ENCODE data around the gene SLAMF8. TPM values are rescaled to one million over a fixed set of nuclear protein-coding genes. Genes with fewer than 3 reads are reported as not detected.

Gene SLAMF8
- total and polyA plus RNA-seq, 4 donors = 0.28 to 1.6 (median 1.1) TPM

Small RNA genes within 50 kb of the gene (small RNA-seq; reads per million reads assigned to genes)
- 0.07 reads per million for gene RF00570

Other genes with a start within 250 kb of the SLAMF8 start
- gene APCS, start 239.0 kb upstream of the SLAMF8 start, total RNA-seq = 1,000 to 10,000 TPM in 1 of 2 donors, 100 to 1,000 TPM in 1; 162 to 1,740 TPM
- 1,000 to 10,000 TPM; 2,014 to 5,859 TPM for gene APCS, start 239.0 kb upstream of the SLAMF8 start, polyA plus RNA-seq
- 1,000 to 10,000 TPM in 1 of 2 donors, 100 to 1,000 TPM in 1; 103 to 4,637 TPM for gene CRP, start 112.3 kb upstream of the SLAMF8 start, total RNA-seq
- gene CRP, start 112.3 kb upstream of the SLAMF8 start, polyA plus RNA-seq = over 10,000 TPM in 1 of 2 donors, 1,000 to 10,000 TPM in 1; 4,292 to 13,117 TPM
- 10 to 100 TPM; 26.6 to 91.4 TPM for gene DUSP23, start 45.9 kb upstream of the SLAMF8 start, total RNA-seq
- gene DUSP23, start 45.9 kb upstream of the SLAMF8 start, polyA plus RNA-seq = 100 to 1,000 TPM; 135 to 192 TPM
- 1 to 10 TPM in 1 of 2 donors, under 1 TPM in 1; 0.09 to 2.7 TPM for gene FCRL6, start 24.5 kb upstream of the SLAMF8 start, total RNA-seq
- gene FCRL6, start 24.5 kb upstream of the SLAMF8 start, polyA plus RNA-seq = 1 to 10 TPM in 1 of 2 donors, under 1 TPM in 1; 0.40 to 1.0 TPM
- gene VSIG8, start 35.8 kb downstream of the SLAMF8 start, total RNA-seq = under 1 TPM in 1 of 2 donors, not detected in 1; 0.08 TPM
- not detected for gene VSIG8, start 35.8 kb downstream of the SLAMF8 start, polyA plus RNA-seq
- gene CFAP45, start 73.3 kb downstream of the SLAMF8 start, total RNA-seq = not detected
- gene CFAP45, start 73.3 kb downstream of the SLAMF8 start, polyA plus RNA-seq = under 1 TPM; 0.03 to 0.24 TPM
- gene TAGLN2, start 98.6 kb downstream of the SLAMF8 start, total RNA-seq = 10 to 100 TPM; 46.4 to 81.8 TPM
- gene TAGLN2, start 98.6 kb downstream of the SLAMF8 start, polyA plus RNA-seq = 100 to 1,000 TPM in 1 of 2 donors, 10 to 100 TPM in 1; 77.8 to 113 TPM
- 10 to 100 TPM in 1 of 2 donors, under 1 TPM in 1; 0.14 to 18.2 TPM for gene IGSF9, start 118.7 kb downstream of the SLAMF8 start, total RNA-seq
- gene IGSF9, start 118.7 kb downstream of the SLAMF8 start, polyA plus RNA-seq = 10 to 100 TPM; 14.0 to 21.3 TPM
- gene SLAMF9, start 127.4 kb downstream of the SLAMF8 start, total RNA-seq = under 1 TPM in 1 of 2 donors, not detected in 1; 0.25 TPM
- gene SLAMF9, start 127.4 kb downstream of the SLAMF8 start, polyA plus RNA-seq = under 1 TPM; 0.64 to 0.68 TPM
- 1 to 10 TPM; 3.5 to 3.8 TPM for gene PIGM, start 205.1 kb downstream of the SLAMF8 start, total RNA-seq
- gene PIGM, start 205.1 kb downstream of the SLAMF8 start, polyA plus RNA-seq = 1 to 10 TPM; 2.9 to 4.2 TPM
- 1 to 10 TPM in 1 of 2 donors, under 1 TPM in 1; 0.50 to 1.6 TPM for gene KCNJ10, start 243.3 kb downstream of the SLAMF8 start, total RNA-seq
- under 1 TPM; 0.48 to 0.53 TPM for gene KCNJ10, start 243.3 kb downstream of the SLAMF8 start, polyA plus RNA-seq